Liver (tissue), 9 donors: ENCODE data around the gene ROR1. TPM values are rescaled to one million over a fixed set of nuclear protein-coding genes. Genes with fewer than 3 reads are reported as not detected.

Source experiments
- DNase-seq: peaks from one replicate; pipeline ENCODE4 v3.0.0-alpha.2; 2017; ENCODE audit warnings: low spot score
- H3K27ac ChIP-seq, 2 donors: one replicate each; pipeline ENCODE4 v1.7.0; 2013; ENCODE audit warnings: inconsistent platforms in 2 of 2, low read length in 2 of 2, control low read depth in 1 of 2, low read depth in 1 of 2, mild to moderate bottlenecking in 1 of 2
- H3K27me3 ChIP-seq, 4 donors: one replicate each; pipeline versions ENCODE4 v1.6.1 to v1.7.0; 2013; ENCODE audit warnings: low read length in 3 of 4, inconsistent platforms in 1 of 4, mild to moderate bottlenecking in 1 of 4, moderate library complexity in 1 of 4; ENCODE audit not compliant: control insufficient read depth in 4 of 4, insufficient read depth in 4 of 4
- H3K36me3 ChIP-seq, 4 donors: one replicate each; pipeline versions ENCODE4 v1.6.1 to v1.7.0; 2013; ENCODE audit warnings: low read length in 3 of 4, mild to moderate bottlenecking in 3 of 4, low read depth in 1 of 4, moderate library complexity in 1 of 4; ENCODE audit not compliant: control insufficient read depth in 4 of 4, insufficient read depth in 3 of 4
- H3K4me1 ChIP-seq, 4 donors: one replicate each; pipeline versions ENCODE4 v1.6.1 to v1.7.0; 2013; ENCODE audit warnings: low read length in 3 of 4, mild to moderate bottlenecking in 3 of 4, moderate library complexity in 1 of 4; ENCODE audit not compliant: control insufficient read depth in 4 of 4, insufficient read depth in 4 of 4
- H3K4me3 ChIP-seq, 3 donors: one replicate each; pipeline versions ENCODE4 v1.6.1 to v1.7.0; 2013; ENCODE audit warnings: low read length in 3 of 3, control low read depth in 1 of 3, low read depth in 1 of 3, mild to moderate bottlenecking in 1 of 3
- H3K9ac ChIP-seq, 2 donors: one replicate each; pipeline ENCODE4 v1.7.0; 2013; ENCODE audit warnings: low read length in 2 of 2, mild to moderate bottlenecking in 2 of 2, moderate library complexity in 2 of 2, control low read depth in 1 of 2, low read depth in 1 of 2
- H3K9me3 ChIP-seq, 4 donors: one replicate each; pipeline versions ENCODE4 v1.6.1 to v1.7.0; 2013; ENCODE audit warnings: low read length in 3 of 4; ENCODE audit not compliant: control insufficient read depth in 4 of 4
- EGR1 ChIP-seq, 2 donors: IDR thresholded peaks; 2 replicates each; pipeline ENCODE4 v1.6.1; 2016 to 2018; ENCODE audit warnings: antibody characterized with exemption in 2 of 2, low read depth in 2 of 2
- FOXA2 ChIP-seq: IDR thresholded peaks from 2 replicates; pipeline ENCODE4 v1.6.1; 2016; ENCODE audit warnings: antibody characterized with exemption
- GABPA ChIP-seq, 2 donors: IDR thresholded peaks in 1 of 2; conservative IDR thresholded peaks in 1 of 2; 2 replicates each; pipeline ENCODE4 v1.6.1; 2016; ENCODE audit warnings: antibody characterized with exemption in 2 of 2, mild to moderate bottlenecking in 1 of 2, moderate library complexity in 1 of 2
- HNF4A ChIP-seq, 2 donors: conservative IDR thresholded peaks; 2 replicates each; pipeline ENCODE4 v1.6.1; 2016; ENCODE audit warnings: antibody characterized with exemption in 2 of 2, mild to moderate bottlenecking in 2 of 2
- HNF4G ChIP-seq: IDR thresholded peaks from 2 replicates; pipeline ENCODE4 v1.6.1; 2016; ENCODE audit warnings: antibody characterized with exemption
- JUND ChIP-seq, 2 donors: IDR thresholded peaks; 2 replicates each; pipeline ENCODE4 v1.6.1; 2016; ENCODE audit warnings: antibody characterized with exemption in 2 of 2
- NR2F2 ChIP-seq: IDR thresholded peaks from 2 replicates; pipeline ENCODE4 v1.6.1; 2016; ENCODE audit warnings: antibody characterized with exemption
- RAD21 ChIP-seq, 2 donors: IDR thresholded peaks; 2 replicates each; pipeline ENCODE4 v1.6.1; 2016; ENCODE audit warnings: antibody characterized with exemption in 2 of 2, mild to moderate bottlenecking in 2 of 2
- RXRA ChIP-seq, 2 donors: IDR thresholded peaks; 2 replicates each; pipeline ENCODE4 v1.6.1; 2017 to 2018; ENCODE audit warnings: antibody characterized with exemption in 2 of 2, mild to moderate bottlenecking in 1 of 2
- SP1 ChIP-seq: IDR thresholded peaks from 2 replicates; pipeline ENCODE4 v1.6.1; 2018; ENCODE audit warnings: antibody characterized with exemption, mild to moderate bottlenecking
- TAF1 ChIP-seq: conservative IDR thresholded peaks from 2 replicates; pipeline ENCODE4 v1.6.1; 2016; ENCODE audit warnings: antibody characterized with exemption, mild to moderate bottlenecking
- YY1 ChIP-seq: IDR thresholded peaks from 2 replicates; pipeline ENCODE4 v1.6.1; 2016; ENCODE audit warnings: antibody characterized with exemption, mild to moderate bottlenecking
- whole genome bisulfite sequencing: extraction: QIAGEN DNeasy Blood & Tissue Kit; methylation state at CpG from one replicate; pipeline ENCODE4 v1.1.7; 2013; 5-methylcytosine and 5-hydroxymethylcytosine counted together
- polyA plus RNA-seq, 2 donors: library from polyadenylated mRNA; stranded (reverse) in 1 of 2; unstranded in 1 of 2; fragments of 200-250 nt in 1 of 2; fragments of >200 nt in 1 of 2; fragmentation: Nextera tagmentation in 1 of 2; extraction: Ambion mirVana in 1 of 2; gene quantifications; one replicate each; pipeline versions ENCODE4 v1.2.1 to v1.2.3, GENCODE V29; 2013 to 2015
- total RNA-seq, 2 donors: library from RNA; depleted of rRNA; stranded (reverse); fragments of >200 nt; gene quantifications; one replicate each; pipeline ENCODE4 v1.2.3, GENCODE V29; 2014
- TF ChIP-seq, protein P1 (sequence below): IDR thresholded peaks from 2 replicates; pipeline ENCODE4 v1.6.1; 2016; ENCODE audit warnings: antibody characterized with exemption
- TF ChIP-seq, protein P2 (sequence below): fragments of 150-350 bp; IDR thresholded peaks from 2 replicates; pipeline ENCODE4 v1.5.1; 2017; ENCODE audit warnings: improper control_type of control experiment, low read depth, low read length; ENCODE audit not compliant: missing input control
- TF ChIP-seq, protein P3 (sequence below): IDR thresholded peaks from 2 replicates; pipeline ENCODE4 v1.6.1; 2016; ENCODE audit warnings: antibody characterized with exemption
- TF ChIP-seq, protein P4 (sequence below): IDR thresholded peaks from 2 replicates; pipeline ENCODE4 v1.6.1; 2016; ENCODE audit warnings: antibody characterized with exemption, mild to moderate bottlenecking
- donor health status: healthy.
- donor health status: healthy.
- donor health status: healthy.
- donor health status: healthy.
- donor health status: healthy.

Gene ROR1
- total and polyA plus RNA-seq, 4 donors: 0.15 to 0.98 (median 0.37) TPM

DNA sequence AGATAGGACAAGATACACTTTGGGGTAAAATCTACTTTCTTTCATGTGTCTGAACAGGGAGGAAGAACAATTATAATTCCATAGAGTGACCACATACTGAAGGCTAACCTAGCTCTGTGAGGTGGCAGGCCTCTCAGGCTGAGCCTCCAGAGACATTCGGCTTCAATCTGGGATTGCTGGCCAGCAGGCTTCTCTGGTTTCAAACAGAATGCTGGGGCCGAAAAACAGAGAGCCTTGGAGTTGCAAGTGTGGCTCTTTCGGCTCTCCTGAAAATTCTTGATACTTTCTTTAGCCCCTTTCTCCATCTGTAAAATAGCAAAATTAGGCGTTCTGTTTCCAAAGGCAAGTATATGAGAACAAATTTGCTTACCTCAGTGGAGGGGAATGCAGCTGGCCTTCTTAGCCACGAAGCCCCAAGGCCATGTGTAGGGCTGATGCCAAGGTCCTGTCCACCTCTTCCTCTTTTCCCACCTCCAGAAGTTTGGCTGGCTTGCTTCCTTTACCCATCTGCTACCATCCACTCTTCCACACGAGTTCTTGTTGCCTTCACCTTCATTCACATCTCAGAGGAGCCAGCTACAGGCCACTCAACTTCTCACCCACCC is 399.6 kb downstream of the ROR1 start:
- TF ChIP-seq, protein P1, sequence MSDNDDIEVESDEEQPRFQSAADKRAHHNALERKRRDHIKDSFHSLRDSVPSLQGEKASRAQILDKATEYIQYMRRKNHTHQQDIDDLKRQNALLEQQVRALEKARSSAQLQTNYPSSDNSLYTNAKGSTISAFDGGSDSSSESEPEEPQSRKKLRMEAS: no peak
- no peak for TF ChIP-seq JUND (IDR thresholded peaks at IDR 0.05)
- no peak for TF ChIP-seq FOXA2
- no peak for TF ChIP-seq TAF1
- no peak for TF ChIP-seq EGR1 (IDR thresholded peaks at IDR 0.05; ENCODE audit: low read depth in 2 of 2)
- TF ChIP-seq, protein P2, sequence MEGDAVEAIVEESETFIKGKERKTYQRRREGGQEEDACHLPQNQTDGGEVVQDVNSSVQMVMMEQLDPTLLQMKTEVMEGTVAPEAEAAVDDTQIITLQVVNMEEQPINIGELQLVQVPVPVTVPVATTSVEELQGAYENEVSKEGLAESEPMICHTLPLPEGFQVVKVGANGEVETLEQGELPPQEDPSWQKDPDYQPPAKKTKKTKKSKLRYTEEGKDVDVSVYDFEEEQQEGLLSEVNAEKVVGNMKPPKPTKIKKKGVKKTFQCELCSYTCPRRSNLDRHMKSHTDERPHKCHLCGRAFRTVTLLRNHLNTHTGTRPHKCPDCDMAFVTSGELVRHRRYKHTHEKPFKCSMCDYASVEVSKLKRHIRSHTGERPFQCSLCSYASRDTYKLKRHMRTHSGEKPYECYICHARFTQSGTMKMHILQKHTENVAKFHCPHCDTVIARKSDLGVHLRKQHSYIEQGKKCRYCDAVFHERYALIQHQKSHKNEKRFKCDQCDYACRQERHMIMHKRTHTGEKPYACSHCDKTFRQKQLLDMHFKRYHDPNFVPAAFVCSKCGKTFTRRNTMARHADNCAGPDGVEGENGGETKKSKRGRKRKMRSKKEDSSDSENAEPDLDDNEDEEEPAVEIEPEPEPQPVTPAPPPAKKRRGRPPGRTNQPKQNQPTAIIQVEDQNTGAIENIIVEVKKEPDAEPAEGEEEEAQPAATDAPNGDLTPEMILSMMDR: no peak
- no peak for TF ChIP-seq RXRA (IDR thresholded peaks at IDR 0.05)
- TF ChIP-seq, protein P3, sequence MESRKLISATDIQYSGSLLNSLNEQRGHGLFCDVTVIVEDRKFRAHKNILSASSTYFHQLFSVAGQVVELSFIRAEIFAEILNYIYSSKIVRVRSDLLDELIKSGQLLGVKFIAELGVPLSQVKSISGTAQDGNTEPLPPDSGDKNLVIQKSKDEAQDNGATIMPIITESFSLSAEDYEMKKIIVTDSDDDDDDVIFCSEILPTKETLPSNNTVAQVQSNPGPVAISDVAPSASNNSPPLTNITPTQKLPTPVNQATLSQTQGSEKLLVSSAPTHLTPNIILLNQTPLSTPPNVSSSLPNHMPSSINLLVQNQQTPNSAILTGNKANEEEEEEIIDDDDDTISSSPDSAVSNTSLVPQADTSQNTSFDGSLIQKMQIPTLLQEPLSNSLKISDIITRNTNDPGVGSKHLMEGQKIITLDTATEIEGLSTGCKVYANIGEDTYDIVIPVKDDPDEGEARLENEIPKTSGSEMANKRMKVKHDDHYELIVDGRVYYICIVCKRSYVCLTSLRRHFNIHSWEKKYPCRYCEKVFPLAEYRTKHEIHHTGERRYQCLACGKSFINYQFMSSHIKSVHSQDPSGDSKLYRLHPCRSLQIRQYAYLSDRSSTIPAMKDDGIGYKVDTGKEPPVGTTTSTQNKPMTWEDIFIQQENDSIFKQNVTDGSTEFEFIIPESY: no peak
- TF ChIP-seq HNF4A (conservative IDR thresholded peaks at IDR 0.05): no peak
- no peak for TF ChIP-seq RAD21 (IDR thresholded peaks at IDR 0.05)
- H3K4me3 ChIP-seq: no peak overlapping the region
- no peak overlapping the region for H3K9ac ChIP-seq
- no peaks in the 10 kb centered on the region for H3K27me3 ChIP-seq
- no peak for DNase-seq
- no peak overlapping the region for H3K27ac ChIP-seq
- H3K4me1 ChIP-seq: no peaks in the 10 kb centered on the region
- 85% methylated on average over 6 of the region's 6 CpGs for WGBS
- H3K9me3 ChIP-seq: no peaks in the 10 kb centered on the region
- no peaks in the 10 kb centered on the region for H3K36me3 ChIP-seq

DNA sequence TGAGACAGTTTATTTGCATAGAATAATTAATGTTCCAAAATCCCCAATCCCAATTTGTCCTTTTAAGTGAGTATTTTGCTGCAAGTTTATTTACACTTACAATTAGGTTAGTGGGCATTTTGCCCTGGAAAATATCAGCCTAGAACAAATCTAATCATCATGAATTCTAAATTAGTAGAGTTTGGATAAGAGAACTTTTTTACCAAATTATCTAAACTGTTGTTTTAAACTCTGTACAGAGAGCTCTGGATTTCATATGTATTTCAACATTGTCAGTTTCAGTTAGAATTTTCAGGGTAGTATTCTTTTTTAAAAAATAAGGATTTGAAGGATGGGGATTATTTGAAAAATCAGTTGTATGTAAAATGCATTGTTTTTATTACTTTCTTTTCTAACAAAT is 401.8 kb downstream of the ROR1 start:
- Histone ChIP-seq H3K4me1 (no peaks in the 10 kb centered on the region), H3K36me3 (no peaks in the 10 kb centered on the region), H3K27ac (no peak overlapping the region), H3K9ac (no peak overlapping the region), H3K4me3 (no peak overlapping the region), H3K9me3 (no peaks in the 10 kb centered on the region), H3K27me3 (no peaks in the 10 kb centered on the region)
- no peak for DNase-seq
- no peak for TF ChIP-seq HNF4G
- TF ChIP-seq, protein P2: no peak
- TF ChIP-seq NR2F2: no peak
- TF ChIP-seq JUND (IDR thresholded peaks at IDR 0.05): no peak
- TF ChIP-seq SP1: no peak
- TF ChIP-seq EGR1 (IDR thresholded peaks at IDR 0.05; ENCODE audit: low read depth in 2 of 2): no peak
- no peak for TF ChIP-seq RXRA (IDR thresholded peaks at IDR 0.05)
- TF ChIP-seq, protein P1: no peak
- TF ChIP-seq, protein P4, sequence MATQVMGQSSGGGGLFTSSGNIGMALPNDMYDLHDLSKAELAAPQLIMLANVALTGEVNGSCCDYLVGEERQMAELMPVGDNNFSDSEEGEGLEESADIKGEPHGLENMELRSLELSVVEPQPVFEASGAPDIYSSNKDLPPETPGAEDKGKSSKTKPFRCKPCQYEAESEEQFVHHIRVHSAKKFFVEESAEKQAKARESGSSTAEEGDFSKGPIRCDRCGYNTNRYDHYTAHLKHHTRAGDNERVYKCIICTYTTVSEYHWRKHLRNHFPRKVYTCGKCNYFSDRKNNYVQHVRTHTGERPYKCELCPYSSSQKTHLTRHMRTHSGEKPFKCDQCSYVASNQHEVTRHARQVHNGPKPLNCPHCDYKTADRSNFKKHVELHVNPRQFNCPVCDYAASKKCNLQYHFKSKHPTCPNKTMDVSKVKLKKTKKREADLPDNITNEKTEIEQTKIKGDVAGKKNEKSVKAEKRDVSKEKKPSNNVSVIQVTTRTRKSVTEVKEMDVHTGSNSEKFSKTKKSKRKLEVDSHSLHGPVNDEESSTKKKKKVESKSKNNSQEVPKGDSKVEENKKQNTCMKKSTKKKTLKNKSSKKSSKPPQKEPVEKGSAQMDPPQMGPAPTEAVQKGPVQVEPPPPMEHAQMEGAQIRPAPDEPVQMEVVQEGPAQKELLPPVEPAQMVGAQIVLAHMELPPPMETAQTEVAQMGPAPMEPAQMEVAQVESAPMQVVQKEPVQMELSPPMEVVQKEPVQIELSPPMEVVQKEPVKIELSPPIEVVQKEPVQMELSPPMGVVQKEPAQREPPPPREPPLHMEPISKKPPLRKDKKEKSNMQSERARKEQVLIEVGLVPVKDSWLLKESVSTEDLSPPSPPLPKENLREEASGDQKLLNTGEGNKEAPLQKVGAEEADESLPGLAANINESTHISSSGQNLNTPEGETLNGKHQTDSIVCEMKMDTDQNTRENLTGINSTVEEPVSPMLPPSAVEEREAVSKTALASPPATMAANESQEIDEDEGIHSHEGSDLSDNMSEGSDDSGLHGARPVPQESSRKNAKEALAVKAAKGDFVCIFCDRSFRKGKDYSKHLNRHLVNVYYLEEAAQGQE: no peak
- no peak for TF ChIP-seq GABPA (IDR thresholded peaks at IDR 0.05 in 1 of 2, conservative IDR thresholded peaks at IDR 0.05 in 1 of 2)
- TF ChIP-seq RAD21 (IDR thresholded peaks at IDR 0.05): no peak
- no peak for TF ChIP-seq YY1
- TF ChIP-seq HNF4A (conservative IDR thresholded peaks at IDR 0.05): no peak
- TF ChIP-seq TAF1: no peak
